Stomach smooth muscle (tissue), 2 donors: Measurements from ENCODE around the gene NAA16.

Experiments used
- H3K27ac ChIP-seq: one replicate; pipeline ENCODE4 v1.7.0; 2013; ENCODE audit warnings: mild to moderate bottlenecking, low read length, inconsistent platforms
- H3K27me3 ChIP-seq, 2 donors: one replicate each; pipeline ENCODE4 v1.7.0; 2013; ENCODE audit warnings: low read length in 2 of 2; ENCODE audit not compliant: insufficient read depth in 2 of 2, control insufficient read depth in 1 of 2
- H3K36me3 ChIP-seq, 2 donors: one replicate each; pipeline ENCODE4 v1.7.0; 2013; ENCODE audit warnings: low read length in 2 of 2; ENCODE audit not compliant: control insufficient read depth in 2 of 2, insufficient read depth in 2 of 2
- H3K4me1 ChIP-seq: one replicate; pipeline ENCODE4 v1.7.0; 2013; ENCODE audit warnings: low read length; ENCODE audit not compliant: control insufficient read depth, insufficient read depth
- H3K4me3 ChIP-seq, 2 donors: one replicate each; pipeline ENCODE4 v1.7.0; 2013; ENCODE audit warnings: low read length in 2 of 2
- H3K9ac ChIP-seq, 2 donors: one replicate each; pipeline ENCODE4 v1.7.0; 2013; ENCODE audit warnings: low read length in 2 of 2, mild to moderate bottlenecking in 1 of 2
- H3K9me3 ChIP-seq, 2 donors: one replicate each; pipeline ENCODE4 v1.7.0; 2013; ENCODE audit warnings: low read length in 2 of 2; ENCODE audit not compliant: control insufficient read depth in 2 of 2
- donor health status: healthy.
- donor health status: Pancreatic carcinoma.

The NAA16 gene

DNA sequence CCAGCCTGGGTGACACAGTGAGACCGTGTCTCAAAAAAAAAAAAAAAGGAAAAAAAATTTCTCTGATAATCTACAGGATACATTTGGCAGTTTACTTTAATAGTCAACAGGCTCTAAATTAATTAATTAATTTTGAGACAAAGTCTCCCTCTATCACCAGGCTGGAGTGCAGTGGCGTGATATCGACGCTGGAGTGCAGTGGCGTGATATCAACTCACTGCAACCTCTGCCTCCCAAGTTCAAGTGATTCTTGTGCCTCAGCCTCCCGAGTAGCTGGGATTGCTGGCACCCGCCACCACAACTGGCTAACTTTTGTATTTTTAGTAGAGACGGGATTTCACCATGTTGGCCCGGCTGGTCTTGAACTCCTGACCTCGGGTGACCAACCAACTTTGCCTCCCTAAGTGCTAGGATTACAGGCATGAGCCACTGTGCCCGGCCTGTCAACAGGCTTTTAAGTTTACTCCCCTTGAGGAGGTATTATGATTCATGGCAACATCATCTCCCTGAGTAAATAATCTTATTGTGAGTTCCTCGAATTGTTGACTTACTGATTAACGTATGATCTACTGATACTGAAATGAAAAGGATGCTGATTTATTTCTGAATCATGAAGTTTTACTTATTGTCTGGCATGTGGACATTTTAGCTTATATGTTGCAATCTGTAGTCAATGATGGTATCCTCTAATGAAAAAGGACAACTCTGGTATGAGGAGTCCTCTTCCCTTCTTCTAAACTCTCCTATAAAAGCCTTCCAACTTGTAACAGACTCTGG lies 26.4 kb upstream of the NAA16 start:
- Histone ChIP-seq H3K4me1 (no peaks in the 10 kb centered on the region), H3K4me3 (no peak overlapping the region), H3K27me3 (peaks cover 0 to 2% of the 10 kb centered on the region in 2 donors), H3K36me3 (no peaks in the 10 kb centered on the region), H3K9ac (no peak overlapping the region), H3K9me3 (no peaks in the 10 kb centered on the region), H3K27ac (no peak overlapping the region)

GRCh38 chr13:41286370-41286769 lies 24.7 kb upstream of the NAA16 start:
- no peak overlapping the region for H3K9ac ChIP-seq
- H3K4me1 ChIP-seq: no peaks in the 10 kb centered on the region
- no peak overlapping the region for H3K4me3 ChIP-seq

GRCh38 chr13:41289463-41289881 lies 21.6 kb upstream of the NAA16 start:
- no peak overlapping the region for H3K4me3 ChIP-seq
- H3K36me3 ChIP-seq: no peaks in the 10 kb centered on the region
- no peak overlapping the region for H3K27ac ChIP-seq
- no peaks in the 10 kb centered on the region for H3K27me3 ChIP-seq
- no peak overlapping the region for H3K9ac ChIP-seq
- no peaks in the 10 kb centered on the region for H3K4me1 ChIP-seq
- no peaks in the 10 kb centered on the region for H3K9me3 ChIP-seq

More at GRCh38 chr13:41286370-41286769, 24.7 kb upstream of the NAA16 start:
- Histone ChIP-seq H3K9me3 (no peaks in the 10 kb centered on the region), H3K27me3 (no peaks in the 10 kb centered on the region), H3K36me3 (no peaks in the 10 kb centered on the region), H3K27ac (no peak overlapping the region)

- Histone ChIP-seq H3K4me3 (no peak overlapping the region), H3K9ac (no peak overlapping the region), H3K9me3 (no peaks in the 10 kb centered on the region), H3K4me1 (no peaks in the 10 kb centered on the region), H3K27ac (no peak overlapping the region), H3K27me3 (no peaks in the 10 kb centered on the region), H3K36me3 (no peaks in the 10 kb centered on the region)
Observed at GRCh38 chr13:41291246-41291645, 19.8 kb upstream of the NAA16 start.

- Histone ChIP-seq H3K9ac (no peak overlapping the region), H3K36me3 (no peaks in the 10 kb centered on the region), H3K27me3 (no peaks in the 10 kb centered on the region), H3K9me3 (no peaks in the 10 kb centered on the region), H3K4me1 (no peaks in the 10 kb centered on the region), H3K4me3 (no peak overlapping the region), H3K27ac (no peak overlapping the region)
Observed at GRCh38 chr13:41293272-41293671, 17.8 kb upstream of the NAA16 start.

- H3K27ac ChIP-seq: no peak overlapping the region
- H3K36me3 ChIP-seq: no peaks in the 10 kb centered on the region
- no peak overlapping the region for H3K4me3 ChIP-seq
- no peaks in the 10 kb centered on the region for H3K27me3 ChIP-seq
- no peaks in the 10 kb centered on the region for H3K9me3 ChIP-seq
- no peaks in the 10 kb centered on the region for H3K4me1 ChIP-seq
- no peak overlapping the region for H3K9ac ChIP-seq
Observed at GRCh38 chr13:41294914-41295313, 16.2 kb upstream of the NAA16 start.

GRCh38 chr13:41295973-41296372 lies 15.1 kb upstream of the NAA16 start:
- H3K4me3 ChIP-seq: no peak overlapping the region
- H3K9me3 ChIP-seq: no peaks in the 10 kb centered on the region
- H3K9ac ChIP-seq: no peak overlapping the region
- no peak overlapping the region for H3K27ac ChIP-seq
- H3K36me3 ChIP-seq: no peaks in the 10 kb centered on the region
- no peaks in the 10 kb centered on the region for H3K4me1 ChIP-seq
- no peaks in the 10 kb centered on the region for H3K27me3 ChIP-seq

- Histone ChIP-seq H3K4me3 (no peak overlapping the region), H3K9me3 (no peaks in the 10 kb centered on the region), H3K36me3 (no peaks in the 10 kb centered on the region), H3K9ac (no peak overlapping the region), H3K4me1 (no peaks in the 10 kb centered on the region), H3K27ac (no peak overlapping the region), H3K27me3 (no peaks in the 10 kb centered on the region)
Observed at GRCh38 chr13:41296879-41297646, 14.0 kb upstream of the NAA16 start.

DNA sequence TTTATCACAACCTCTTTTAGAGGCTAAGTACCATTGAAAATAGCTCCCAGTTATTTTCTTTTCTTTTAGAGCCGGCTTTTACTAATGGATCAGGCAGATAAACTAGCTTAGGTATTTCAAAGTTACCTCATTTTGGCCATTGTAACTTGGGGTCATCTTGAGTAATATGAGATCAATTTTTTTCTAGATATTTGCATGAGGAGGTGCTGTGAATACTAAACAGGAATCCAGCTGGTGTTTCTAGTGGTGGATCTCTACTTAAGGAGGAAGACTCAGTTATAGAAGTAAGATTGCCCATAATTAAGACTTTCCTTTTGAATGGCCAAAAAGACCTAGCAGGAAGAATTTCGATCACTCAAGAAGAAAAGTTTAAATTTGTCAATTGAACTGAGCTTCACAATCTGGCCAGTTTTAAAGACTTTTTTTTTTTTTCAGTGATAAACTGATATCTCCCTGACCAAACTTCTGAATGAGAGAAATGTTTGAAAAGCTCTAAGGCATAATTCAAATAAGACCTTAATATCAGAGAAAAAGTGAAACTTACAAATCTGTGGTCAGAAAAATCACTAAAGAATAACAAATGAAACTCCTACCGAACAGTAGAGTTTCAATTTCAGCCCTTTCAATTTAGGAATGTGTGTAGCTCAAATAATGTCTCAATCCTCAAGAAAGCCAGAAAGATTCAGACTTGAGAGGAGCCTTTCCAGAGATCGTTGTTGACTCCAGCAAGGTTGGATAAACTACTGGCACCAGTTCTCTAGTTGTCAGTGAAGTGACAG lies 11.6 kb upstream of the NAA16 start:
- H3K4me3 ChIP-seq: no peak overlapping the region
- H3K36me3 ChIP-seq: no peaks in the 10 kb centered on the region
- no peak overlapping the region for H3K9ac ChIP-seq
- H3K4me1 ChIP-seq: no peaks in the 10 kb centered on the region
- H3K27ac ChIP-seq: no peak overlapping the region
- H3K27me3 ChIP-seq: no peaks in the 10 kb centered on the region
- no peaks in the 10 kb centered on the region for H3K9me3 ChIP-seq

GRCh38 chr13:41302743-41303142 lies 8.3 kb upstream of the NAA16 start:
- Histone ChIP-seq H3K9ac (no peak overlapping the region), H3K4me3 (no peak overlapping the region), H3K4me1 (no peaks in the 10 kb centered on the region), H3K27ac (no peak overlapping the region), H3K9me3 (no peaks in the 10 kb centered on the region), H3K36me3 (no peaks in the 10 kb centered on the region), H3K27me3 (no peaks in the 10 kb centered on the region)
